GM19463 (cell line): ENCODE measurements around the gene ALS2CL.
"Not testable (repeated sequence)": the region's sequence is repeated elsewhere in the genome, so short reads cannot be mapped to it uniquely, and the experiment has no call there.

Experiments
- ATAC-seq: cut with Tn5 transposase; IDR thresholded peaks from one replicate; pipeline ENCODE4 v1.9.1; 2021; ENCODE audit warnings: mild to moderate bottlenecking, moderate library complexity; ENCODE audit not compliant: unreplicated experiment

Gene ALS2CL

GRCh38 chr3:46705022-46705530, 11.6 kb upstream of the ALS2CL start:
- ATAC-seq = no peak

- ATAC-seq = not testable (repeated sequence)
Observed at GRCh38 chr3:46704346-46704745, 10.9 kb upstream of the ALS2CL start.

GRCh38 chr3:46703013-46703520, 9.6 kb upstream of the ALS2CL start:
- ATAC-seq = no peak

GRCh38 chr3:46702246-46703012, 8.9 kb upstream of the ALS2CL start:
- no peak for ATAC-seq

GRCh38 chr3:46701181-46701939, 7.9 kb upstream of the ALS2CL start, which contains the start of gene TMIE:
Gene TMIE (plus strand): TSS chr3:46701392. CDS start chr3:46701488, 96 bp downstream.
- ATAC-seq = no peak

GRCh38 chr3:46700772-46701171, 7.3 kb upstream of the ALS2CL start:
- no peak for ATAC-seq

GRCh38 chr3:46699676-46700523, 6.4 kb upstream of the ALS2CL start:
- no peak for ATAC-seq

GRCh38 chr3:46695962-46696894, 2.7 kb upstream of the ALS2CL start:
- ATAC-seq = no peak

GRCh38 chr3:46695177-46695961, 1.9 kb upstream of the ALS2CL start:
- ATAC-seq = no peak

- no peak for ATAC-seq
Observed at GRCh38 chr3:46694520-46694919, 1.0 kb upstream of the ALS2CL start.

- no peak for ATAC-seq
Observed at GRCh38 chr3:46693892-46694226, 380 bp upstream of the ALS2CL start.

GRCh38 chr3:46692566-46692990, 901 bp downstream of the ALS2CL start:
- ATAC-seq = no peak

GRCh38 chr3:46690798-46691197, 2.7 kb downstream of the ALS2CL start:
- ATAC-seq = no peak

- no peak for ATAC-seq
Observed at GRCh38 chr3:46685446-46685845, 8.0 kb downstream of the ALS2CL start.

GRCh38 chr3:46684891-46685290, 8.6 kb downstream of the ALS2CL start:
- ATAC-seq = no peak

GRCh38 chr3:46682974-46683373, 10.5 kb downstream of the ALS2CL start:
- no peak for ATAC-seq

- no peak for ATAC-seq
Observed at GRCh38 chr3:46681856-46682540, 11.5 kb downstream of the ALS2CL start.

- ATAC-seq = no peak
Observed at GRCh38 chr3:46681387-46681786, 12.1 kb downstream of the ALS2CL start.
